OCI-LY1 (cell line): ENCODE measurements around the gene DNAL4.

Source experiments
- CTCF ChIP-seq: fragments of 200-600 bp; sonication (generic), shearing (Covaris generic); IDR thresholded peaks from 2 replicates; pipeline ENCODE4 v1.5.1; 2017; ENCODE audit warnings: mild to moderate bottlenecking, antibody characterized with exemption, low read length, moderate library complexity, mixed read lengths
- EZH2 ChIP-seq: fragments of 200-600 bp; sonication (generic), shearing (Covaris generic); IDR thresholded peaks from 2 replicates; pipeline ENCODE4 v1.8.0; 2017; ENCODE audit warnings: borderline replicate concordance, mixed run types, mild to moderate bottlenecking, antibody characterized with exemption, low read length, moderate library complexity, mixed read lengths

GRCh38 chr22:38759005-38759404, 34.9 kb downstream of the DNAL4 start:
- no peak for TF ChIP-seq CTCF
- no peak for TF ChIP-seq EZH2
